GM20431 (cell line): ENCODE data around the gene MPL.

Experiments used
- in situ Hi-C: fragments of 300-500 bp; cut with MseI, MboI; formaldehyde crosslinking; loops from one replicate; pipeline ENCODE4 v1.15.0; 2020; ENCODE audit warnings: low sequenced_read_pairs; ENCODE audit not compliant: unreplicated experiment

Gene MPL

DNA sequence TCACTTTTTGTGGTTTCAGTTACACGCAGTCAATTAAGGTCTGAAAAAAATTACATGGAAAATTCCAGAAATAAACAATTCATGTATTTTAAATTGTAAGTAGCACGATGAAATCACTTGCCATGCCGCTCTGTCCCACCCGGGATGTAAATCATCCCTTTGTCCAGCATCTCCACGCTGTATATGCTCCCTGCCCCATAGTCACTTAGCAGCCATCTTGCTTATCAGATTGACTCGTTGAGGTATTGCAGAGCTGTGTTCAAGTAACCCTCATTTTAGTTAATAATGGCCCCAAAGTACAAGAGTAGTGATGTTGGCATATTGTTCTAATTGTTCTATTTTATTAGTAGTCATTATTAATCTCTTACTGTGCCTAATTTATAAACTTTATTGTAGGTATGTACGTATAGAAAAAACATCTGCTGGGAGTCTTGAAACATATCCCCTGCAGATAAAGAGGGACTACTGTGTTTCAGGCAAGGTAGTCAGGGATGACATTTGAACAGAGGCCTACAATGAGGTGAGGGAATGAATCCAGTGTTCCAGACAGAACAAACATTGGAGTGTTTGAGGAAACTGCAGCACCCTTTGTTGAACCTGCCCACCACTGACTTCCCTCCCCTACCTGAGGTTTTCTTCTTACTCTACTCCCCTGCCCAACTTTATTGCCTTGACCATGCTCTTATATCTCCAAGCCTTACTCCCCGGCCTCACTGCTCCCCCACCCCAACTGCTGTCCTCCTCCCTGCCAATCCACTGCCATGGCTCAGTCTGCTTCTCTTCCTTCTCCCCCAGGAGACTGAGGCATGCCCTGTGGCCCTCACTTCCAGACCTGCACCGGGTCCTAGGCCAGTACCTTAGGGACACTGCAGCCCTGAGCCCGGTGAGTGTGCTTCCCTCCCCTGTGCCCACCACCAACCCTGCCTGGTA, 14.1 kb downstream of the MPL start:
- in situ Hi-C loops, result no loop called here

DNA sequence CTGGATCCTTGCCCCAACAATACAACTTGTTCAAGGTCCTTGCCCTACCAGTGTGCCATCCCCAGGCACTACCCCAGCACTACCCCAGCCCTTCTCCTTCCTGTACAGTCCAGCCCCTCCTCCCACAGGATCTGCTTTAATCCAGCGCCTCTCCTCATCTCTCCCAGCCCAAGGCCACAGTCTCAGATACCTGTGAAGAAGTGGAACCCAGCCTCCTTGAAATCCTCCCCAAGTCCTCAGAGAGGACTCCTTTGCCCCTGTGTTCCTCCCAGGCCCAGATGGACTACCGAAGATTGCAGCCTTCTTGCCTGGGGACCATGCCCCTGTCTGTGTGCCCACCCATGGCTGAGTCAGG, 14.7 kb downstream of the MPL start:
- in situ Hi-C loops, result no loop called here

DNA sequence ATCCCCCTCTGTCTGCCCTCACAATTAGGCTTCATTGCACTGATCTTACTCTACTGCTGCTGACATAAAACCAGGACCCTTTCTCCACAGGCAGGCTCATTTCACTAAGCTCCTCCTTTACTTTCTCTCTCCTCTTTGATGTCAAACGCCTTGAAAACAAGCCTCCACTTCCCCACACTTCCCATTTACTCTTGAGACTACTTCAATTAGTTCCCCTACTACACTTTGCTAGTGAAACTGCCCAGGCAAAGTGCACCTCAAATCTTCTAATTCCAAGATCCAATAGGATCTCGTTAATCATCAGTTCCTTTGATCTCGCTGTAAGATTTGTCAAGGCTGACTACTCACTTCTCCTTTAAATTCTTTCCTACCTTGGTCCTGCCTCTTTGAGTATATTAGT, 15.3 kb downstream of the MPL start:
- in situ Hi-C loops, result no loop called here

DNA sequence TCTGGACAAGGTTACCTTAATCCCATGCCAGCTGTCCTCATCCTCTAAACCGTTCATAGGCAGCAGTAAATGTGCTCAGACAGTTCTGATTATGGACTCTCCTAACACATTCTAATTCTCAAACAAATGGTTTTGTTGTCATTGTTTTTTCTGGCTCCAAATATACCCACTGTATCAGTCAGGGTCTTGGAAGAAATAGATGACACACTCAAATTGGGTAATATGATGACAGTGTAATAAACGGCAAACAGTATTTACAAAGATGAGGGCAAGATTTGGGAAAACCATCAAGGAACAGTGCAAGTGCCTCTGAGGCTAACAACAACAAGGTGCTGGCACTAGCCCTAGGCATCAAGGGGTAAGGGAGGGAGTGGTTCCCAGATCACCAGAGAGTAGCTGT, 16.9 kb downstream of the MPL start:
- in situ Hi-C loops, result no loop called here

DNA sequence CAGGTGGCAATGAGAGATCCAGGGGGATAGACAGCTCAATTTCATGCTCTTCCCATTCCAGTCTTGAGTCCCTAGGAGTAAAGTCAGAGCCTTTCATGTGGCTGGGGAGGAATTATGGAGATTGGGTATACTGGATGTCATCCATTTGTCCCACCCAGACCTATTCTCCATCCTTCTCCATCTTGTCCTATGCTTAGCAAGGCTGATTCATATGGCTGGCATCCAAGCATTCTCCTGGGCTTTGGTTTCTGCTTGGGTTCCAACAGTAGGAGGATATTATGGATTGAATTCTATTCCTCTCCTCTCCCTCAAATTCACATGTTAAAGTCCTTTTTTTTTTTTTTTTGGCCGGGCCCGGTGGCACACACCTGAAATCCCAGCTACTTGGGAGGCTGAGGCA, 17.3 kb downstream of the MPL start:
- in situ Hi-C loops, result no loop called here

DNA sequence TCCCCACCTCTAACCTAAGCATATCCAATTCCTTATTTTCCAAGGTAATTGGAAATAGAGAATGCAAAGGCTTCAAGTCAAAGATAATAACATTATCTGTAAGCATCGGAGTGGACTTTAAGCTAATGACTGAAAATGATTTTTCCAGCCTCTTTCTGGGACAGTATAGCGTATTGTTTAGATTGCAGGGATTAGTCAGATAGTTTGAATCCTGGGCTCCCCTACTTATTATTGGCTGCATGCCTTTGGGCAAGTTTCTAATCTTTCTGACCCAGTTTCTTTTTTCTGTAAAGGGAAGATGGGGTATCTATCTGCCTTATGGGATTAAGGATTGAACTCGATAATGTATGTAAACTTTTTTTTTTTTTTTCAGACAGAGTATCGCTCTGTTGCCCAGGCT, 19.6 kb downstream of the MPL start:
- in situ Hi-C loops, result no loop called here

DNA sequence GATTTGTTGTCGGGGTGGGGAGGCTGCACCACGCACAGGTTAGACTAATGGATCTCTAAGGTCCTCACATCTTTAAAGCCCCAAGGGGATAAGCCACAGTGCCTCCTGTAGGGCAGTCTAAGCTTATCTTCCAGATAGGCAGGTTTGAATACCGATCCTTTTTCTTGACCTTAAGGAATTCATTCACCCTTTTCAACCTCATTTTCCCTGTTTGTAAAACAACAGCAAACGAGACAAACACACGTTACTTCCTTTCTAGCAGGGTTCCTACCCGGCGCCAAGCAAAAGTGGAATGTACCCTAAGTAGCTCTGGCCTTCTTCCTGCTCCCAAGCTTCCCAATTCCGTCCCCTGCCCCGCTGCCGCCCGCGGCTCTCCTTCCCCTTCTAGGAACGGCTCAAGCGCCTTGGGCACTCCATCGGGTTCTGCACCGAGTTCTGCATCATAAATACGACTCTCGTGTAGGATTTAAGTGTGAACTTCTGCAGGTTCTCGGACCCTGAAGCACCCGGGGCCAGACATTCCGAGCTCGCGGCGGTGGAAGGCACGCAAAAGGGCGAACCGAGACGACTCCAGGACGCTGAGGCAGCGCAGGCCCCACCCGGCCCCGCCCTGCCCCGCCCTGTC, 20.6 kb downstream of the MPL start:
- in situ Hi-C loops, result no loop called here

DNA sequence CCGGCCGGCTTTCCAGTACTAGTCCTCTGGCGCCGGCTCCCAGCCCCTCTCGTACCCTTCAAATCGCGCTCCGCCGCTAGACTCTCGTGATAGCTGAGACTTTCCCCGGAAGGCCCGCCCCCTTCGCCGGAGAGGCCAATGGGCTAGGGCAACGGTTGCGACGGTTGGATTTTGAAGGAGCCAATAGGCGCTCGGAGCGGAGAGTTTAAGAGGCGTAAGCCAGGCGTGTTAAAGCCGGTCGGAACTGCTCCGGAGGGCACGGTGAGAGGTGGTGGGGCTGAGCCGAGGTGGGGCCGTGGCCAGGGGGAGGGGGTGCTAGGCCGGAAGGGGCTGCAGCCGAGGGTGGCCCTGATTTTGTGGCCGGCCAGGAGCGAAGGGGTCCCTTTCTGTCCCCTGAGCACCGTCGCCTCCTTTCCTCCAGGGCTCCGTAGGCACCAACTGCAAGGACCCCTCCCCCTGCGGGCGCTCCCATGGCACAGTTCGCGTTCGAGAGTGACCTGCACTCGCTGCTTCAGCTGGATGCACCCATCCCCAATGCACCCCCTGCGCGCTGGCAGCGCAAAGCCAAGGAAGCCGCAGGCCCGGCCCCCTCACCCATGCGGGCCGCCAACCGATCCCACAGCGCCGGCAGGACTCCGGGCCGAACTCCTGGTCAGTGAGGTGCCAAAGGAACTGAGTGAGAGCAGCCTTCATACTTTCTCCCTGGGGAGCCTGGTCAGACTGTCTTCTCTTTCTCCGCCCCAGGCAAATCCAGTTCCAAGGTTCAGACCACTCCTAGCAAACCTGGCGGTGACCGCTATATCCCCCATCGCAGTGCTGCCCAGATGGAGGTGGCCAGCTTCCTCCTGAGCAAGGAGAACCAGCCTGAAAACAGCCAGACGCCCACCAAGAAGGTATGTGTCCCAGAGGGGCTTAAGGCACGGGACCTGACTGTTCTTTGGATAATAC, 21.4 kb downstream of the MPL start, which contains the start of gene CDC20:
CDC20 (plus strand) TSS at position 236 of the 948 bp plus-strand sequence; CDS start at position 471, 235 bp downstream.
- in situ Hi-C loops, result no loop called here

DNA sequence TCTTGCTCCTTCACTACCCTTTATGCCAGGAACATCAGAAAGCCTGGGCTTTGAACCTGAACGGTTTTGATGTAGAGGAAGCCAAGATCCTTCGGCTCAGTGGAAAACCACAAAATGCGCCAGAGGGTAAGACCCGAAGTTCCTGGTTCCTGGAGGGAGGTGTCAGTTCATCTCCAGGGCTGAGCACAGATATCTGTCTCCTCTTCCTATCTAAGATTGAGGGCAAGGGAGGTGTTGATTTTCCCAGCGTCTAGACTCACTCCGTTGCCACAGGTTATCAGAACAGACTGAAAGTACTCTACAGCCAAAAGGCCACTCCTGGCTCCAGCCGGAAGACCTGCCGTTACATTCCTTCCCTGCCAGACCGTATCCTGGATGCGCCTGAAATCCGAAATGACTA, 22.1 kb downstream of the MPL start:
- in situ Hi-C loops, result no loop called here

DNA sequence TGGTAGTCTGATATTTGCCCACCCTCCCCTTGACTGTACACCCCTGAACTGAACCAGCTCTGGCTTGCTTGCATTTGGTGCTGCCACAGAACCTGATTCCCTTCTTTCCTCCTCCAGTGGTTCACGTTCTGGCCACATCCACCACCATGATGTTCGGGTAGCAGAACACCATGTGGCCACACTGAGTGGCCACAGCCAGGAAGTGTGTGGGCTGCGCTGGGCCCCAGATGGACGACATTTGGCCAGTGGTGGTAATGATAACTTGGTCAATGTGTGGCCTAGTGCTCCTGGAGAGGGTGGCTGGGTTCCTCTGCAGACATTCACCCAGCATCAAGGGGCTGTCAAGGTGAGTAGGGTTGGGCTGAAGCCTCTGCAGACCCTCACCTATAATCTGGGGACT, 23.0 kb downstream of the MPL start:
- in situ Hi-C loops, result no loop called here

DNA sequence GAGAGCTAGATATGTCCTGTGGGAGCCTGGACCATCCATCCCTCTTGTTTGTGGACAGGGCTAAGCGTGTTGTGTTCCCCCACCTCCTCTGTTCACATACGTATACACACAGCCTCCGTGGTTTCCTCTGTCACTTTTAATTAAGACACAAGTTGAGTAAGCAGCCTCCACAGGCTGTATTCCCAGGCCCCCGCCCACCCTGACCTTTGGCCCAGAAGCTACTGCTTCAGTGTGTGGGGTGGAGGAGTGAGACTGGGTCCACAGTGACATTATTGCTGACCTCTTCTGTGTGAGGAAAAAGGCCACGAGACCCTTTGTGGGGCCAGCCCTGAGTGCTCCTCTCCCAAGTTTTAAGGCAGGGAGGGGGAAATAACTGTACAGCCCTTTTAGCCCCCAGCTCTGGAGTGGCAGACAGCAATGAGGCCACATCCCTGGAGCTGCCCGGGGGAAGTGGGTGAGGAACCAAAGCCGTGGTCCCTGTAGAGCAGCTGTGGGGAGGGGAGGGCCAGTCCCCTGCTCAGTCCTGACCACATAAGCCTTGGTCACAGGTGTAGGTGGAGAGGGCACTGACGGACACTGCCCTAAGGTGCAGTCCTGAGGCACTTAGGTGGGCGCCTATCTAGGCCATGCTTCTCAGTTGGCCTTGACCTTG, 25.8 kb downstream of the MPL start:
- in situ Hi-C loops, result no loop called here

DNA sequence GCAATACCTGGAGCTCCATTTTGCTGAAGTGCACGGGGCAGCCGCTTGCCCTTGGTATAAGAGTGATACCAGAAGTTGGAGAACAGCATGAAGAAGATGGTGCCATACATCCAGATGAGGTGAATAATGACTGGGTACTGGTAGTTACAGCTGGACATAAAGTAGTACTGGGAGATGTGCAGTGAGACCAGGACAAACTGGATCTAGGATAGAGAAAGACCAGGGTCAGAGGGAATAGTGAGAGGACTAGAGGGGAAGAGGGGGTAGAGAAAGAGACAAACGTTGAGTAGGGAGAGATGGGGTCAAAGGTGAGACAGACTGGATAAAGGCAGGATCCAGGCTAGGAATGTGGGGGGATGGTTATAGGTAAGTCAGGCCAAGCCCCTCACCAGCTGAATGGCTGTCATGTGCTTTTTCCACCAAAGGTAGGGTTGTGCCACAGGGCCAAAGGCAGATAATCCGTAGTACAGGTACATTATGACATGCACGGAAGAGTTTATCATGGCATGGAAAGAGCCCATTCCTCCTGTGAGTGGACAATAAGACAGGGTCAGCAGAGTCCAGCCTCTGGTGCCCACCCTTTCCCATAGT, 26.4 kb downstream of the MPL start:
- in situ Hi-C loops, result no loop called here

DNA sequence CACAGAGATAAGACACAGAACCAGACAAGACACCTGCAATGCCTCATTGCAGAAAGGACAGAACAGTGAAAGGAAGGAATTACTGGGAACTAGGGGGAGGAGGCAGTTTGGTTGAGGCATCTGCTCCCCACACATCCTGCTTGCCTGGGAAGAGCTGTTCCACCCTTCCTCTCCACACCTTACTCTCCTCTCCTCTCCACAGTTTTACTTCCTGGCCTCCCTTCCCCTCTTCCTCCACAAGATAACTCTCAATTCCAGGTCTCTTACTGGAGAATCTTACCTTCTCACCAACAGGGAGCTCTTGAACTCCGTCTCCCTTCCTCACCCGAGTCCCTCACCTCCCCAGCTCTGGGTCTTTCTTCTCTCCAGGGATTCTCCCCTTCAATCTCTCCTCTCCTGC, 28.1 kb downstream of the MPL start:
- in situ Hi-C loops, result no loop called here

DNA sequence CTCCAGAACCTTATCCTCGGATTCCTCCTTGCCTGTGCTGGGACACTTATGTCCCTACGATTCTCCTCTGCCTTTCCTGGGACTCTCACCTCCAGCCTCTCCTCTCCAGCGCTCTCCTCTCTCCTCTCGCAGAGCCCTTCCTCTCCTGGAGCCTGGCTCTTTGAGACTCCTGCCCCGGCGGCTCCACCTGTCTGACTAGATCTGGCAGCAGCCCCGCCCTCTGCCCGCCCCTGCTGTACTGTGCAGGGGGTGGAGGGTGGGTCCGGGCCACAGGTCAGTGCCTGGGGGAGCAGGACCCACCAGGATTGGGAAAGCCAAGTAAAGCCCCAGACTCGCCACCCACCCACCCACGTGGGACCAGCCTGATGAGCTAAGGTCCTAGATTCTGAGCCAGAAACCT, 28.6 kb downstream of the MPL start:
- in situ Hi-C loops, result no loop called here

DNA sequence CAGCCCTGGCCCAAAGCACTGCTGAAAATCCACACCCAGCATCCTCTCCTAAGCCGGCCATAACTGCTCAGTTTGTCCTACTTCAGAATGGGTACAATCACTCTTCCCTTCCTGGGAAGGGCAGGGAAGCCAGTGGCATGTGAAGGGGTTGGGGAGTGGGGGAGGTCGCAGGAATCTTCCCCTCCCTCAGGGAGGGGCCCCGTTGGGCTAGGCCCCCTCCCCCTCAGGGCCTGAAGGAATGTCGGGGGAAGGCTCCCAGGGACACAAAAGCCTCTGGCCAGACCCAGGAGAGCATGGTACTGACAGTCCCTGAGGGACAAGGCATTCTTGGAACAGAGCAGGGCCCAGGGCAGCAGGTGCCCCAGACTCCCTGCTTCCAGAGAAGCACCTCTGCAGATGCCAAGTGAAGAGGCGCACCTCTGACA, 29.0 kb downstream of the MPL start:
- in situ Hi-C loops, result no loop called here

DNA sequence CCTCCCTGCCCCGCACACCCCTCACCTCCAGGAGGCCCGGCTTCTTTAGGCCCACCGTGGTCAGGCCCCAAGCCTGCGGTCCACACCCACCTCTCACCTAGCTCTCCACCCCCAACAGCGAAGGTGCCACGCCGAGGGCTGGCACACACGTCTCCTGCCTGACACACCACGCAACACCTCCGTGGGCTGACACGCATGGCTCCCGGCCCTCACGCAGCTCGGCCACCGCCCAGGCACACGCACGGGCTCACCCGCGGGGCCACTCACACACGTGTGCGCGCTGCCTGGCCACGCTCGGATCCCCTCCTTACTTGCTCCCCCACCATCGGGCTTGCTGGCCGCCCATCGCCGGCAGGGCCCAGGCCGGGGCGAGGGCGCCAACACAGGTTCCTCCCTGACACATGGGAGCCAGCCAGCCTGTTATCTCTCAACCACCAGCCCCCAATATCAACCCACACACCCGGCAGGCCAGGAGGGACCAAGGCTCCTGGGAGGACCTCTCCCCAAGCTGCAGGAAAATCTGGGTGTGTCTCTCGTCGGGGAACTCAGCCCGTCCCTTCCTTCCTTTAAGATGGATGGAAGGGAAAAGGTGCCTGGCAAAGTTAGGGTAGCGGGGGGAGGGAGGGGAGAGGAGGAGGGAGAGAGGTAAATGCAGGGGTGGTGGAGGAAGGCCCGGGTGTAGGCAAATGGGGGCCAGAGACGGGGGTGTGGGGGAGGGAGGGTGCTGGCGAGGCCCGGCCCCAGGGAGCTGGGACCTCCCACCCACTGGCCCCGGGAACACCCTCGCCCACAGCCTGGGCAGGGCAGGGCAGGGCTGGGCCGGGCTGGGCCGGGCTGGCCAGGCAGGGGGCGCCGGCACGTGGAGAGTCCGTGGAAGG, 29.6 kb downstream of the MPL start:
- in situ Hi-C loops, result no loop called here

DNA sequence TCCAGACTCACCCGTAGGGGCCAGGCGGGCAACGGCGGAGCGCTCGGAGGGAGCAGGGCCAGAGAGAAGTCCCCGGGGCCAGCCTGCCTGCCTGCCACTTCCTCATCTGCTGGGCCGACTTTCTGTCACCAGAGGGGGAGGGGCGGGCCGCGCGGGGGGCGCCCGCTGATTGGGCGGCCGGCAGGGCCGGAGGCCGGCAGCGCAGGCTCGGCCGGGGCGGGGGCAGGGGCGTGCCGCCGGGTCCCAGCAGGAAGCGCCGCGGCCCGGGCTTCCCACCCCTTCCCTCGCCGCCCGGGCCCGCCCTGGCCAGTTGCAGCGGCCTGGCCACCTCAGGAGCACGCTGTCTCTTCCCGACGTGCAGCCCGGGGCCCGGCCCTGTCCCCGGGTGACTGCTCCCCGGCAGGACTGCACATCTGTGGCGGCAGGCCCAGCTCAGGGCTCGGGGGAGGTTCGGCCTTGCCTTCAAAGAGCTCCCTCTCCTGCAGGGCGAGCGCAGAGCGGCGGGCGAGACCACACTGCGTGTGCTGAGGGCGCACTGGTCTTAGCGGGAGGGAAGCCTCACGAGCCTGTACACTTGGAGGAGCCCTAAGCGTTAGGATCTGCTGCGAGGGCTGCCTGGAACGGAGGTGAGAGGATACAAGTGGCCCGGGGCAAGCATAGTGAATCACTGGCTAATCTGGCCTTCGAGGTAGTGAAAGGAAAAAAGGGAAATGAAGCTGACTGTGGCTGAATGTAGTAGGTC, 30.5 kb downstream of the MPL start, which contains the start of gene ELOVL1:
ELOVL1 (minus strand) TSS at position 108 of the 742 bp plus-strand sequence. CDS start 2,402 bp downstream, outside the sequence.
- in situ Hi-C loops, result no loop called here

DNA sequence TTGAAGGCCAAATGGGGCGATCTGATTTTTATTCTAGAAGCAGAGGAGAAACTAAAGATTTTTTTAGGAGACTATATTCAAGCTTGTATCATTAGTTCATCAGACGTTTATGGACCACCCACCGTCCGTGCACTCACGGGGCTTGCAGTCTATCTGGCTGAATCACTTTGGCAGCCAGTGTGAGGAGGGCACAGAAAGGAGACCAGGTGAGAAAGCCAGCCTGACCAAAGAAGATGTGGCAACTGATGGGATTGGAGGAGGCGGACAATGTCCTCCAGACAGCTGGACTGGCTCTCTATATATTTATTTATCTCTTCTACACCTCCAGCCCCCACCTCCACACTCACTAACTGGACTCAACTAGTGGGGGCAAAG, 31.0 kb downstream of the MPL start:
- in situ Hi-C loops, result no loop called here
